Fibroblast of villous mesenchyme (primary cell): ENCODE measurements around the gene FAM13B. TPM values are rescaled to one million over a fixed set of nuclear protein-coding genes. Genes with fewer than 3 reads are reported as not detected.

Experiments used
- DNase-seq: peaks from one replicate; pipeline ENCODE4 v3.0.0-alpha.2; 2010; ENCODE audit warnings: low read depth
- H3K4me3 ChIP-seq: 2 replicates; pipeline ENCODE4 v1.5.1; 2011; ENCODE audit warnings: low read depth, mild to moderate bottlenecking, low read length
- CTCF ChIP-seq: IDR thresholded peaks from 2 replicates; pipeline ENCODE4 v1.5.1; 2012; ENCODE audit warnings: low read depth, mild to moderate bottlenecking, low read length; ENCODE audit not compliant: insufficient read depth
- total RNA-seq: library from RNA; depleted of rRNA; stranded (reverse); fragments of >200 nt; gene quantifications from 2 replicates; pipeline ENCODE4 v1.2.3, GENCODE V29; 2012

The FAM13B gene
- total RNA-seq, 1 donor, result 43.2 TPM

GRCh38 chr5:137901011-137901817 lies 131.7 kb downstream of the FAM13B start:
- DNase-seq, result no peak
- no peak overlapping the region for H3K4me3 ChIP-seq
- TF ChIP-seq CTCF, result no peak

GRCh38 chr5:137899493-137899892 lies 133.4 kb downstream of the FAM13B start:
- no peak for DNase-seq
- TF ChIP-seq CTCF, result no peak
- H3K4me3 ChIP-seq, result no peak overlapping the region

- H3K4me3 ChIP-seq, result no peak overlapping the region
- no peak for TF ChIP-seq CTCF
- no peak for DNase-seq
Observed at GRCh38 chr5:137896560-137896959, 136.3 kb downstream of the FAM13B start.

- no peak overlapping the region for H3K4me3 ChIP-seq
- no peak for TF ChIP-seq CTCF
- no peak for DNase-seq
Observed at GRCh38 chr5:137894586-137894985, 138.3 kb downstream of the FAM13B start.

- TF ChIP-seq CTCF, result no peak
- no peak for DNase-seq
- H3K4me3 ChIP-seq, result no peak overlapping the region
Observed at GRCh38 chr5:137891849-137892248, 141.0 kb downstream of the FAM13B start.

- TF ChIP-seq CTCF, result no peak
- no peak for DNase-seq
- H3K4me3 ChIP-seq, result no peak overlapping the region
Observed at GRCh38 chr5:137890845-137891244, 142.0 kb downstream of the FAM13B start.
